Activated T-helper 2 cell treated with anti-CD3 and anti-CD28 coated beads, Interferon-gamma antibody, Interleukin-2, Interleukin-4, amounts not matched to agents 10 μg/mL and 5 μg/mL and 100 μg/mL, durations not matched to agents 14 hours and 24 hours and 36 hours (primary cell): ENCODE data around the gene ADAM12. TPM values are rescaled to one million over a fixed set of nuclear protein-coding genes. Genes with fewer than 3 reads are reported as not detected.

Experiments used
- DNase-seq: peaks from one replicate; pipeline ENCODE4 v3.0.0; 2021; ENCODE audit warnings: low spot score
- H3K27ac Mint-ChIP-seq: one replicate; pipeline ENCODE4 v1.8.0; 2021; ENCODE audit warnings: mixed read lengths
- H3K27me3 Mint-ChIP-seq: one replicate; pipeline ENCODE4 v1.8.0; 2021; ENCODE audit warnings: low read depth, mixed read lengths
- H3K36me3 Mint-ChIP-seq: one replicate; pipeline ENCODE4 v1.8.0; 2021; ENCODE audit warnings: low read depth, mixed read lengths
- H3K4me1 Mint-ChIP-seq: one replicate; pipeline ENCODE4 v1.8.0; 2021; ENCODE audit warnings: low read depth, mixed read lengths
- H3K4me3 Mint-ChIP-seq: one replicate; pipeline ENCODE4 v1.8.0; 2021; ENCODE audit warnings: low read depth, mild to moderate bottlenecking, moderate library complexity, mixed read lengths
- H3K9me3 Mint-ChIP-seq: one replicate; pipeline ENCODE4 v1.8.0; 2021; ENCODE audit warnings: mixed read lengths
- intact Hi-C: fragments of 100-400 bp; cut with micrococcal nuclease; formaldehyde crosslinking; loops from one replicate; pipeline ENCODE4 v1.15.1; 2023
- total RNA-seq: library from RNA; stranded (reverse); gene quantifications from 2 replicates; pipeline ENCODE4 v1.2.3, GENCODE V29; 2022

Gene ADAM12, protein sequence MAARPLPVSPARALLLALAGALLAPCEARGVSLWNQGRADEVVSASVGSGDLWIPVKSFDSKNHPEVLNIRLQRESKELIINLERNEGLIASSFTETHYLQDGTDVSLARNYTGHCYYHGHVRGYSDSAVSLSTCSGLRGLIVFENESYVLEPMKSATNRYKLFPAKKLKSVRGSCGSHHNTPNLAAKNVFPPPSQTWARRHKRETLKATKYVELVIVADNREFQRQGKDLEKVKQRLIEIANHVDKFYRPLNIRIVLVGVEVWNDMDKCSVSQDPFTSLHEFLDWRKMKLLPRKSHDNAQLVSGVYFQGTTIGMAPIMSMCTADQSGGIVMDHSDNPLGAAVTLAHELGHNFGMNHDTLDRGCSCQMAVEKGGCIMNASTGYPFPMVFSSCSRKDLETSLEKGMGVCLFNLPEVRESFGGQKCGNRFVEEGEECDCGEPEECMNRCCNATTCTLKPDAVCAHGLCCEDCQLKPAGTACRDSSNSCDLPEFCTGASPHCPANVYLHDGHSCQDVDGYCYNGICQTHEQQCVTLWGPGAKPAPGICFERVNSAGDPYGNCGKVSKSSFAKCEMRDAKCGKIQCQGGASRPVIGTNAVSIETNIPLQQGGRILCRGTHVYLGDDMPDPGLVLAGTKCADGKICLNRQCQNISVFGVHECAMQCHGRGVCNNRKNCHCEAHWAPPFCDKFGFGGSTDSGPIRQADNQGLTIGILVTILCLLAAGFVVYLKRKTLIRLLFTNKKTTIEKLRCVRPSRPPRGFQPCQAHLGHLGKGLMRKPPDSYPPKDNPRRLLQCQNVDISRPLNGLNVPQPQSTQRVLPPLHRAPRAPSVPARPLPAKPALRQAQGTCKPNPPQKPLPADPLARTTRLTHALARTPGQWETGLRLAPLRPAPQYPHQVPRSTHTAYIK
- total RNA-seq, result 0.02 and 0.05 TPM in 2 replicates

DNA sequence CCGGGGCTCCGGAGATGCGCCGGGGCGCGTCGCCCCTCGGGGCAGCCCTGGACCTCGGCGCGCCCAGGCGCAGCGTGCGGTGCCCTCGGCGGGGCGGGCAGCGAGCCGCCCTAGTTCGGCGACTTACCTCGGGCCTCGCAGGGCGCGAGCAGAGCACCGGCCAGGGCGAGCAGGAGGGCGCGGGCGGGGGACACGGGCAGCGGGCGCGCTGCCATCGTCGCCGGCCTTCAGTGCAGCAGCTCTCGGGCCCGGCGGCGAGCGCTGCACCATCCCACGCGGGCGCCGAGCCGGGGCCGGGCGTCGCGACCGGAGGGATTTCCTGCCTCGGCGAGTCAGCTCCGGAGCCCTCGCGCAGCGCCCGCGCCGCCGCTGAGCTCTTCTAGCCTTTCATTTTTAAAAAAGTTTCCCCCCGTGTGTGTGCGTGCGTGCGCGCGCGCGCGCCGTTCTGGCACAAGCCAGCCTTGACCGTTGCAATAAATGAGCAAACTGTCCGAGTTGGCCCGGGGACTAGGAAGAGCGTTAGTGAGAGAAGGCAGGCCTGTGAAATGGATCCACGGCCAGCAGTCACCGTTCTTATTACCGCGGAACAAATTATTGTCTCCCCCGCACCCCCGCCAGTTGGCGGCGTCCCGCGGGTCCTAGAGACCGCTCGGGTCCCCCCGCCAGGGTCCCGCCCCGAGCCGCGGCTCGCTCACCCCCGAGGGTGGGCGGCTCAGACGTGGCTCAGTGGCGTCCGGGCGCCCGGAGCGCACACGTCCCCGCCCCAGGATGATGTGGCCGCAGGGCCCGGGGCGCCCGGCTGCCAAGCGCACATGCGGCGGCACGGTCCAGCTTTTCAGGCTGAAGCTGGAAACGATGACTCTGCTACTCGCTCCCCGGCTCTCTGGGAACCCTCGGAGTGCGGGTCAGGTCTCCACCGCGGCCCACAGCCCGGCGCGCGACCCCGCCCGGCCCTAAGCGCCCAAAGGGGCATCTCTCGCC, at the start of gene ADAM12:
TSS of gene ADAM12 (minus strand) at position 547 of the 981 bp plus-strand sequence. CDS start at position 215, 332 bp downstream.
- Mint-ChIP-seq H3K4me3 (peak within 1 kb of the TSS; percentile 37), H3K4me1 (peaks cover 5% of the 10 kb centered on the region), H3K36me3 (peaks cover 3% of the 10 kb centered on the region), H3K27me3 (peaks cover 24% of the 10 kb centered on the region), H3K9me3 (no peaks in the 10 kb centered on the region), H3K27ac (no peak within 1 kb of the TSS)
- no peak for DNase-seq
- intact Hi-C loops, result no loop called here

DNA sequence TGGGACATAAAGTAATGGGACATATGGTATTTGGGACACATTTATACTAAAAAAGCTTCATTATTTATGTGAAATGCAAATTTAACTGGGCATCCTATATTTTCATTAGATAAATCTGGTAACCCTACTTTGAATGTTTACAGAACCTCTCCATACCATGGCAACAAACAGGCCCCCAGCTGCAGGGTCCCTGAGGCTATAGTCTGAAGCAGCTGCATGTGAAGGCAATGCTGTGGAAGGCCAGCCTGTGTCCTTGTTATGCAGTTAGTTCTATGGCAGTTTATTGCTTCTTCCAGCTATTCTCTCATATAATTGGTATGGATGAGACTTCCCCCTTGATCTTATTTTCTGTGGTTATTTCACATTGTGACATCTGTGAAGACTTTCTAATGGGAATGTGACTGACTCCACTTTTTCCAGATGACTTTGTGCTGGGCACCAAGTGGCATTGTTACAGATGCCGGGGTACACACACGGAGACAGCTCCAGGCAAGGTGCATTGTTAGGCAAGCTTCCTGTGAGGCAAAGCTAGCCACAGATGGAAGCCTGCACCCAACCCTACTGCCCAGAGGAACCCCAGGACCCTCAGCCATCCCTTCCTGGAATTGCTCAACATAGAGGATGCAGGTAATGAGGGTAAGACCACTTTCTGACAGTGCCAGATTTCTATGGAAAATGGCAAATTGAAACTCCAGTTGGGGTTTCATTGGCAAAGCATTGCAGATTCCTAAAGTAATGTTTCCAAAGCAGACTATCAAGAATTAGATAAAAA, 49.5 kb upstream of the ADAM12 start:
- intact Hi-C loops, result no loop called here
- peaks cover 4% of the 10 kb centered on the region for H3K9me3 Mint-ChIP-seq
- no peaks in the 10 kb centered on the region for H3K27me3 Mint-ChIP-seq
- DNase-seq, result no peak
- H3K4me1 Mint-ChIP-seq, result no peaks in the 10 kb centered on the region
- H3K27ac Mint-ChIP-seq, result no peak overlapping the region
- no peaks in the 10 kb centered on the region for H3K36me3 Mint-ChIP-seq
- H3K4me3 Mint-ChIP-seq, result no peak overlapping the region

DNA sequence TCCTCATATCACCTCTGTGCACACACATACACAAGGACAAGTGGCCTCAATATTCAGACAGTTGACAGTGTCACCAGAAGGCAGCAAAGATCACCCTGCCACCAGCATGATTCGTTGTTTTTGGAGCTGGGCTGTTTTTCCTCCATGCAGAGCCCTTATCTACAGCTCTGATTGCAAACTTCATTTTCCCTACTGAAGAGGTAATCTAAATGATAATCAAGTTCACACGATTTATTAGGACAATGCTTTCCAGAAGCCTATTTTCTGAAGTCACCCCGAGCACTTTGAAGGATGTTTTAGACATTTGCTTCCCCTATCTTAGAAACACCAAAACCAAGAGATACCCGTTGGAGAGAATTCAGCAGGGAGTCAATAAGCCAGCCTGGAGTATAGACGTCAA, 46.0 kb upstream of the ADAM12 start:
- H3K9me3 Mint-ChIP-seq, result peaks cover 9% of the 10 kb centered on the region
- no peaks in the 10 kb centered on the region for H3K36me3 Mint-ChIP-seq
- H3K27me3 Mint-ChIP-seq, result no peaks in the 10 kb centered on the region
- no peak overlapping the region for H3K27ac Mint-ChIP-seq
- intact Hi-C loops, result no loop called here
- DNase-seq, result no peak
- H3K4me1 Mint-ChIP-seq, result no peaks in the 10 kb centered on the region
- H3K4me3 Mint-ChIP-seq, result no peak overlapping the region

DNA sequence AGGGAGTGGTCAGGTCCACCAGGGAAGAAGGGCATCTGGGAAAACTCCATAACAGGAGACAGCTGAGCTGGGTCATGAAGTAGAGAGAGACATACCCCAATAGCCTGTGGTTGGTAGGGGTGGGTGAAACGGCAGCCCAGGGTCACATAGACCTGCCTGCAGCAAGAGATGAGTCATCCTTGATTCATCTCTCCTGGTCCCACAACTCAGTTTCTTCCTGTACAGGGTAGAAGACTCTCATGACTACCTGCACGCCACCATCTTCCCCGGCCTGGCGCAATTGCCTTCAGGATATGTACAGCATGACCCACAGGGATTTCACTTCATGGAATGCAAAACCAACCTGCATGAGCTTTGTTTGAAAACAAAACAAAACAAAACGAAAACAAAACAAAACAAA, 45.1 kb upstream of the ADAM12 start:
- H3K27ac Mint-ChIP-seq, result no peak overlapping the region
- DNase-seq, result no peak
- H3K36me3 Mint-ChIP-seq, result no peaks in the 10 kb centered on the region
- H3K27me3 Mint-ChIP-seq, result no peaks in the 10 kb centered on the region
- no peak overlapping the region for H3K4me3 Mint-ChIP-seq
- H3K9me3 Mint-ChIP-seq, result peaks cover 9% of the 10 kb centered on the region
- no peaks in the 10 kb centered on the region for H3K4me1 Mint-ChIP-seq
- intact Hi-C loops, result no loop called here

DNA sequence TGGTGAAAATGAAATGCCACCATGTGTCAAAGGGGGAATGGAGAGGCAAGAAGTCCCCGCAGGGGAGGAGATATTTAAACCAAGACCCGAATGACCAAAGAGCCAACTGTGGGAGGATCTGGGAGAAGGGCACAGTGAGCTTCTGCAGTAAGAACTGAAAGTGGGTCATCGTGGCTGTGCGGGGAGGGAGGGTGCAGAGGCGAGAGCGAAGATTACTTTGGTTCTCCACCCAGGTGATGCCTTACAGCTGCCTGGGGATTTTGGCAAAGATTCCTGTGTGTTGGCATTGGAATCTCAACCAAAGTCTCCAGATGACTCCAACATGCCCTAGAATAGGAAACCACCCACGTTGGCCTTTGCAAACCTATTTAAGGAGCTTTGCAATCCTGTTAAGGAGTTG, 44.2 kb upstream of the ADAM12 start:
- intact Hi-C loops, result no loop called here
- Mint-ChIP-seq H3K27ac (no peak overlapping the region), H3K36me3 (no peaks in the 10 kb centered on the region), H3K4me3 (no peak overlapping the region), H3K4me1 (no peaks in the 10 kb centered on the region), H3K27me3 (no peaks in the 10 kb centered on the region), H3K9me3 (peaks cover 9% of the 10 kb centered on the region)
- DNase-seq, result no peak

DNA sequence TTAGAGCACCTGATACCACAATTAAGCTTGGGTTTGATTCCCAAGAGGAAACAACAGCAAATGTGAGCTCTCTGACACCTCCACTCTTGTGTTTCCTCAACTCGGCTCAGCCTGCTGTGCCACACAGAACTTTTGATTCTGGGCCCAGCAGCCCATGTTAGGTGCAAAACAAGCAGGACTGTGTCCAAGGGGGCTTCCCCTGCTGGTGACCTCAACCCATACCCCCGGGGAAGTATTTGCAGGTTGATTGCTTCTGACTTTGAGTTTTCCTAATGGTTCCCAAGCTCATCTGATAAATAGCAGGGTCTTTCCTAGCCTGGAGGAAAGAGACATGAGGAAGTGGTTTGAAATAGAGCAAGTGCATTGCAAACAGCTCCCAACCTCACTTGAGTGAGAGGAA, 43.5 kb upstream of the ADAM12 start:
- Mint-ChIP-seq H3K9me3 (peaks cover 9% of the 10 kb centered on the region), H3K27me3 (no peaks in the 10 kb centered on the region), H3K4me3 (no peak overlapping the region), H3K4me1 (no peaks in the 10 kb centered on the region), H3K27ac (no peak overlapping the region), H3K36me3 (no peaks in the 10 kb centered on the region)
- no peak for DNase-seq
- intact Hi-C loops, result no loop called here

DNA sequence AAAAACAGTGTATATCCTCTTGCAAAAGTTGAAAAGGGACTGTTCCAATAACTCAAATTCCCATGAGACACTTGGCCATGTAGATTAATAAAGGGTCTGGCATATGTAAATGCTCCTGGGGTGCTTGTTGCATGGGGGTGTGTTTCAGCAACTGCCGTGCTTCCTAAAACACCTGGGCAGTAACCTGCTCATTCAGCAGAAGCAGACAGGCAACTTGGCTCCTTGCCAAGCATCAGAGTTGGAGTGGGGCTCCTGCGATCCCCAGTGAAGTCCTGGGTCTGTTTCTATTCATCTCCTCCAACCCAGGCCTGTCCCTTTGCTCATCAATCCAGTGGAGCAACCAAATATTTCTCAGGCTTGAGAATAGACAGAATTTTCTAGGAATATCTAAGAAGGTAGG, 42.2 kb upstream of the ADAM12 start:
- Mint-ChIP-seq H3K27me3 (no peaks in the 10 kb centered on the region), H3K36me3 (no peaks in the 10 kb centered on the region), H3K4me3 (no peak overlapping the region), H3K4me1 (no peaks in the 10 kb centered on the region), H3K9me3 (peaks cover 13% of the 10 kb centered on the region), H3K27ac (no peak overlapping the region)
- DNase-seq, result no peak
- intact Hi-C loops, result no loop called here

DNA sequence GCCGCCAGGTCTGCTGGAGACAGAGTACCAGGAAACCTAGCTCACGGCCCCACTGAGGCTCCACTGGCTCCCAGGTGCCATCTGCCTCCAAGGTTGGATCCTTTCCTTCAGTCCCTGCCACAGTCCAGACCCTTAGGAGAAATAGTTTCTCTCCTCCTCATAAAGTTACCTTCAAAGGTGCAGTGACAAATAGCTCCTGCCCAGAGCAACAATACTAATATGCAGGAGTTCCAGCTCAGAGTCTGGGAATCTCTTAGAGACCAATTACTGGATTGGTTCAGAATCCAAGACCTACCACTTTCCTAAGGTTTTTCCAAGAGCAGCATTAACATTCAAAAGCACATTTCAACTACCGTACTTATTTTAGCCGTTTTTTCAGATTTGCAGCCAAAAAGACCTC, 41.0 kb upstream of the ADAM12 start:
- H3K4me3 Mint-ChIP-seq, result no peak overlapping the region
- H3K36me3 Mint-ChIP-seq, result no peaks in the 10 kb centered on the region
- no peak overlapping the region for H3K27ac Mint-ChIP-seq
- intact Hi-C loops, result no loop called here
- H3K27me3 Mint-ChIP-seq, result no peaks in the 10 kb centered on the region
- peaks cover 15% of the 10 kb centered on the region for H3K9me3 Mint-ChIP-seq
- H3K4me1 Mint-ChIP-seq, result no peaks in the 10 kb centered on the region
- DNase-seq, result no peak

DNA sequence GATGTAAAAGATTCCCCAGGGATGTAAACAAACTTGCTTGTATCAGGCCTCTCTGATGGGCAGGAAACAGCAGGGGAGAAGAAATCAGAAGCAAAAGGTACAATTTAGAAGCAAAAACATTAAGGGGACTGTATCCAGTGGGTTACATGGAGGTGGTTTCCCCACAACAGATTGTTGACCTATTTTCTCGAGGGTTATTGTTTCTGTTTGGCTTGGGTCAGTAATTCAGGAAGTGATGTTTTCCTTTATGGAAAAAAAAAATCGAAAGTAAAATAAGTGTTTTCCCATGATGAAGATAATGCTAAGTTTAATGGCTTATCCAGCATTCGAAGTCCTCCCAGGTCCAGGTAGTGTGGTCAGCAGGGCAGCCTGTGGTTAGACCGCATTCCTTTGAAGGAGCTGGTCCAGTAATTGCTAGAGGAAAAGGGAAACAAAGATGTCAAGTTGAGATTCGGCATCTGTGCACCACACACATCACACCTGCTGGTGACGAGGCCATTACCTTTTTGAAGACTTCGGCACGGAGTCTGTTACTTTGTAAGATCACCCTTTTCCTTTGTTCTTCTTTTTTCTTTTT, 37.3 kb upstream of the ADAM12 start:
- no peak overlapping the region for H3K27ac Mint-ChIP-seq
- DNase-seq, result no peak
- no peaks in the 10 kb centered on the region for H3K27me3 Mint-ChIP-seq
- intact Hi-C loops, result no loop called here
- H3K4me1 Mint-ChIP-seq, result no peaks in the 10 kb centered on the region
- no peak overlapping the region for H3K4me3 Mint-ChIP-seq
- no peaks in the 10 kb centered on the region for H3K36me3 Mint-ChIP-seq
- H3K9me3 Mint-ChIP-seq, result peaks cover 13% of the 10 kb centered on the region

DNA sequence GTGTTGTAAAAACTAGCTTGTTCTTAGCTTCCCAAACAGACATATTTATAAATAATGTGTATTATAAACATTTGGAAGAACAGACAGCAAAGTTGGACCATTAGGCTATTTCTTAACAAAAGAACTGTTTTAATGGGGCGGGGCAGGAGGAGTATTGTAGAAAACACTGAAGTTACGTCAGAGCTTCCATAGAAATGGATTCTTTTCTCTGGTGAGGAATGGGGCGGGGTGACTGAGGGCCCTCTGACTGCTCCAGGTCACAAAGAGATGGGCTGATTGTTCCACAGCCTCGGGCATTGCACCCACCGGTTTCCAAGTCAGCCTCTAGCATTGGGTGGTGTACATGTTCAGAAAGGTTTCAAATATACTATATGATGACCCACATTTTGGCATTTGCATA, 36.8 kb upstream of the ADAM12 start:
- Mint-ChIP-seq H3K36me3 (no peaks in the 10 kb centered on the region), H3K27ac (no peak overlapping the region), H3K4me3 (no peak overlapping the region), H3K4me1 (no peaks in the 10 kb centered on the region), H3K27me3 (no peaks in the 10 kb centered on the region), H3K9me3 (peaks cover 13% of the 10 kb centered on the region)
- no peak for DNase-seq
- intact Hi-C loops, result no loop called here

DNA sequence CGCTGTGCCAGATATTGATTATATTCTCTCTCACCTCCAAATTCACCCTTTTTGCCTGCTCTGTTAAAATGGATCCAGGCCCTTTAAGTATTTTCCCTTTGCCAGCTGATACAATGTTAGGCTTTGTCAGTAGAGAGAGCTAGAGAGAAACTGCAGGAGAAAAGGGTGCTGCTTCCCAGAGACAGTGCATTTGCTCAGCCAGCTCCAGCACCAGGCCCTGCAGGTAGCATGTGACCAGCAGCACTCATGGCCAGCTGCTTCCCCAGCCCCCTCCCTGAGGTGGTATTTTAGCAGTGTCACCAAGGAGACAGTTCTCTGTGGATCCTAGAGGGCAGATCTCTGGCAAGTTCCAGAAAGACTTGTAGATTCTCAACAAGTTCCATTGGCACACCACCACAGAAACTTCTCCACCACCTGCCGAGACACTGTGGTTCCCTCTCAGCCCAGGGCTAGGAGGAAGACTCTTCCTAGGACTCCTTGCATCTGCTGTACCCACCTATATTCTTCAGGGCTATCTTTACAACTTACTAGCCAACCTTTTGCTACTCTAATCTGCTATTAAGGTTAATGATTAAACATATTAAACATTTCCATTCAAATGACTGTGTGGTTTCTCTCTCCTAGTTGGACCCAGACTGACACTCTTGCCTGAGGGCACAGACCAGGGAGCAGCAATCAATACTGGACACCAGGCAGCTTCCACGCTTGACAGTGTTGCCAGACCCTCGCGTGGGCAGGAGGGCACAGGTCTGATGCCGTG, 35.6 kb upstream of the ADAM12 start:
- H3K9me3 Mint-ChIP-seq, result peaks cover 13% of the 10 kb centered on the region
- DNase-seq, result no peak
- no peaks in the 10 kb centered on the region for H3K27me3 Mint-ChIP-seq
- no peak overlapping the region for H3K27ac Mint-ChIP-seq
- intact Hi-C loops, result no loop called here
- H3K4me3 Mint-ChIP-seq, result no peak overlapping the region
- no peaks in the 10 kb centered on the region for H3K4me1 Mint-ChIP-seq
- H3K36me3 Mint-ChIP-seq, result no peaks in the 10 kb centered on the region
